Breast epithelium (tissue), 3 donors: Measurements from ENCODE around the gene CCDC85C.

Experiments used
- POLR2A ChIP-seq: fragments of 450-650 bp; IDR thresholded peaks from one replicate; pipeline ENCODE4 v1.6.1; 2016; ENCODE audit warnings: antibody characterized with exemption, mild to moderate bottlenecking, moderate library complexity
- TF ChIP-seq, protein P1 (sequence below), 3 donors: fragments of 450-650 bp; IDR thresholded peaks; one replicate each; pipeline ENCODE4 v1.5.1; 2016 to 2017; ENCODE audit warnings: antibody characterized with exemption in 3 of 3, mild to moderate bottlenecking in 3 of 3, moderate library complexity in 3 of 3

DNA sequence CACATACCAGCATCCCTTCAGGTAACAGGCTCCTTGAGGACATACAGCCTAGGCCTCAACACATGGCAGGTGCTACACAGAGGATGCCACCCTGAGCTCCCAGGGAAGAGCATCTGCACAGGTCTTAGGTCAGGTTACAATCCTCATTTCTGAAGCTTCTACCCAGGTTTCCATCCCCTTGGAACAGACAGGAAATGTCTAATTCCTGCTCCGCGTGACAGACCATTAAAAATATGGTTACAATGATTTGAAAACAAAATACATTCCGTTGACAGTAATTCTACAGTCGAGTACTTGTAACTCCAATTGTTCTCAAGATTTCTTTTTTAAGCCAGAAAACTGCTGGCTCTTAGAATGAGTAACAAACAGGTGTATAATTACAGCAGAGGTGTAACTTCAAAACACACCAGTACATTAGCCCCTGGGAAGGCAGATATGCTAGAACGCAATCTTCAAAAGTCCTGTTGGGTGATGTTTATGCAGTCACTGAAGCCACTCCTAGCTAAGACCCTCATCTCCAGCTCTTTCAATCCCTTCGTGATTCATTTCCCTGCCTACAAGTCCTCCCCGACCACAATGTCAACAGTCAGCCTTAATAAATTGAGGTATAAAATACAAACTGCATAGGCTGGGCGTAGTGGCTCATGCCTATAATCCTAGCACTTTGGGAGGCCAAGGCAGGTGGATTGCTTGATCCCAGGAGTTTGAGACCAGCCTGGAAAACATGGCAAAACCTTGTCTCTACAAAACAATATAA is 135.0 kb downstream of the CCDC85C start:
- TF ChIP-seq, protein P1, sequence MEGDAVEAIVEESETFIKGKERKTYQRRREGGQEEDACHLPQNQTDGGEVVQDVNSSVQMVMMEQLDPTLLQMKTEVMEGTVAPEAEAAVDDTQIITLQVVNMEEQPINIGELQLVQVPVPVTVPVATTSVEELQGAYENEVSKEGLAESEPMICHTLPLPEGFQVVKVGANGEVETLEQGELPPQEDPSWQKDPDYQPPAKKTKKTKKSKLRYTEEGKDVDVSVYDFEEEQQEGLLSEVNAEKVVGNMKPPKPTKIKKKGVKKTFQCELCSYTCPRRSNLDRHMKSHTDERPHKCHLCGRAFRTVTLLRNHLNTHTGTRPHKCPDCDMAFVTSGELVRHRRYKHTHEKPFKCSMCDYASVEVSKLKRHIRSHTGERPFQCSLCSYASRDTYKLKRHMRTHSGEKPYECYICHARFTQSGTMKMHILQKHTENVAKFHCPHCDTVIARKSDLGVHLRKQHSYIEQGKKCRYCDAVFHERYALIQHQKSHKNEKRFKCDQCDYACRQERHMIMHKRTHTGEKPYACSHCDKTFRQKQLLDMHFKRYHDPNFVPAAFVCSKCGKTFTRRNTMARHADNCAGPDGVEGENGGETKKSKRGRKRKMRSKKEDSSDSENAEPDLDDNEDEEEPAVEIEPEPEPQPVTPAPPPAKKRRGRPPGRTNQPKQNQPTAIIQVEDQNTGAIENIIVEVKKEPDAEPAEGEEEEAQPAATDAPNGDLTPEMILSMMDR (IDR thresholded peaks at IDR 0.05), result no peak
- TF ChIP-seq POLR2A, result no peak
